Small intestine (tissue), 7 donors: ENCODE measurements around the gene ZFR2. TPM values are rescaled to one million over a fixed set of nuclear protein-coding genes. Genes with fewer than 3 reads are reported as not detected.
"Not testable (repeated sequence)": the region's sequence is repeated elsewhere in the genome, so short reads cannot be mapped to it uniquely, and the experiment has no call there.

Experiments
- DNase-seq, 2 donors: peaks; one replicate each; pipeline versions ENCODE4 v3.0.0 to v3.0.0-alpha.2; 2013
- FAIRE-seq: peaks from 2 replicates; lab custom pipeline; 2012; peaks lifted over from hg19 to GRCh38; lab: Jason Lieb, UNC
- H3K27ac ChIP-seq, 3 donors: one replicate each; pipeline ENCODE4 v1.5.1; 2013; ENCODE audit warnings: low read length in 2 of 3, mild to moderate bottlenecking in 2 of 3, control low read depth in 1 of 3, inconsistent platforms in 1 of 3, low read depth in 1 of 3, moderate library complexity in 1 of 3
- H3K27me3 ChIP-seq, 3 donors: one replicate each; pipeline ENCODE4 v1.6.1; 2013; ENCODE audit warnings: low read length in 3 of 3, inconsistent platforms in 1 of 3; ENCODE audit not compliant: control insufficient read depth in 3 of 3, insufficient read depth in 3 of 3
- H3K36me3 ChIP-seq, 3 donors: one replicate each; pipeline ENCODE4 v1.6.1; 2013; ENCODE audit warnings: low read length in 3 of 3, inconsistent platforms in 1 of 3, low read depth in 1 of 3, mild to moderate bottlenecking in 1 of 3, moderate library complexity in 1 of 3; ENCODE audit not compliant: control insufficient read depth in 3 of 3, insufficient read depth in 2 of 3
- H3K4me1 ChIP-seq, 3 donors: one replicate each; pipeline ENCODE4 v1.6.1; 2013; ENCODE audit warnings: low read length in 2 of 3, inconsistent platforms in 1 of 3, low read depth in 1 of 3, mild to moderate bottlenecking in 1 of 3, moderate library complexity in 1 of 3; ENCODE audit not compliant: control insufficient read depth in 3 of 3, insufficient read depth in 2 of 3
- H3K4me3 ChIP-seq, 3 donors: one replicate each; pipeline ENCODE4 v1.5.1; 2013; ENCODE audit warnings: low read length in 3 of 3, control low read depth in 1 of 3, inconsistent platforms in 1 of 3, low read depth in 1 of 3, mild to moderate bottlenecking in 1 of 3, moderate library complexity in 1 of 3
- H3K9me3 ChIP-seq, 2 donors: one replicate each; pipeline ENCODE4 v1.6.1; 2013; ENCODE audit warnings: low read depth in 1 of 2, low read length in 1 of 2; ENCODE audit not compliant: control insufficient read depth in 2 of 2, insufficient read depth in 1 of 2
- WGBS, 3 donors: extraction: QIAGEN DNeasy Blood & Tissue Kit; methylation state at CpG; one replicate each; pipeline ENCODE4 v1.1.7; 2013; 5-methylcytosine and 5-hydroxymethylcytosine counted together
- polyA plus RNA-seq, 4 donors: library from polyadenylated mRNA; stranded (reverse) in 3 of 4; unstranded in 1 of 4; fragments of 200-250 nt in 3 of 4; fragments of 120-200 nt in 1 of 4; gene quantifications; one replicate each; pipeline versions ENCODE4 v1.2.1 to v1.2.3, GENCODE V29; 2013
- donor health status: healthy with polysubstance abuse.
- donor health status: control.
- donor health status: control.
- donor health status: Bipolar disorder and iron deficiency.
- donor health status: healthy.

The ZFR2 gene
- polyA plus RNA-seq, 4 donors, result 0.43 to 0.75 TPM; not detected in 2

GRCh38 chr19:3882041-3882384 lies 13.2 kb upstream of the ZFR2 start:
- Histone ChIP-seq H3K27ac (no peak overlapping the region), H3K36me3 (no peaks in the 10 kb centered on the region), H3K4me3 (no peak overlapping the region), H3K4me1 (peaks cover 0 to 3% (median 0%) of the 10 kb centered on the region in 3 donors), H3K9me3 (no peaks in the 10 kb centered on the region), H3K27me3 (peaks cover 0 to 35% (median 31%) of the 10 kb centered on the region in 3 donors)
- WGBS, 3 donors, result 22 to 31% (median 25%) methylated on average over 6 of the region's 6 CpGs
- no peak for FAIRE-seq
- DNase-seq, result no peak

- no peaks in the 10 kb centered on the region for H3K36me3 ChIP-seq
Observed at GRCh38 chr19:3881272-3882040, 12.6 kb upstream of the ZFR2 start.

GRCh38 chr19:3880471-3881271 lies 11.8 kb upstream of the ZFR2 start, which contains the start of gene ATCAY:
TSS of gene ATCAY (plus strand) at chr19:3880685. CDS start at chr19:3885768, 5,083 bp downstream.
- peaks cover 0 to 35% (median 31%) of the 10 kb centered on the region in 3 donors for H3K27me3 ChIP-seq
- FAIRE-seq (no peak), DNase-seq (no peak)
- no peaks in the 10 kb centered on the region for H3K36me3 ChIP-seq
- no peaks in the 10 kb centered on the region for H3K9me3 ChIP-seq
- peak within 1 kb of the TSS in 1 of 3 donors; percentile 21 for H3K4me3 ChIP-seq
- H3K27ac ChIP-seq, result peak within 1 kb of the TSS in 1 of 3 donors; percentile 28
- 3 to 10% (median 9%) methylated on average over 49 of the region's 49 CpGs for WGBS, 3 donors
- H3K4me1 ChIP-seq, result peaks cover 0 to 3% (median 0%) of the 10 kb centered on the region in 3 donors

More at GRCh38 chr19:3881272-3882040, 12.6 kb upstream of the ZFR2 start:
- no peak for DNase-seq
- FAIRE-seq, result no peak
- Histone ChIP-seq H3K4me1 (peaks cover 0 to 3% (median 0%) of the 10 kb centered on the region in 3 donors), H3K9me3 (no peaks in the 10 kb centered on the region), H3K4me3 (peak overlapping the region in 1 of 3 donors; percentile 21), H3K27me3 (peaks cover 0 to 35% (median 31%) of the 10 kb centered on the region in 3 donors), H3K27ac (peak overlapping the region in 1 of 3 donors; percentile 28)
- 2 to 8% (median 7%) methylated on average over 27 to 30 of the region's 31 CpGs for WGBS, 3 donors

- Histone ChIP-seq H3K27ac (no peak overlapping the region), H3K27me3 (peaks cover 0 to 35% (median 31%) of the 10 kb centered on the region in 3 donors), H3K4me3 (no peak overlapping the region), H3K9me3 (no peaks in the 10 kb centered on the region), H3K36me3 (no peaks in the 10 kb centered on the region), H3K4me1 (peaks cover 0 to 3% (median 0%) of the 10 kb centered on the region in 3 donors)
- WGBS, 3 donors, result 61 to 70% (median 61%) methylated on average over 12 of the region's 12 CpGs
- FAIRE-seq (no peak), DNase-seq (no peak)
Observed at GRCh38 chr19:3879656-3880055, 10.8 kb upstream of the ZFR2 start.

GRCh38 chr19:3874695-3875094 lies 5.9 kb upstream of the ZFR2 start:
- FAIRE-seq, result not testable (repeated sequence)

GRCh38 chr19:3873151-3873550 lies 4.3 kb upstream of the ZFR2 start:
- FAIRE-seq, result no peak
- peaks cover 2 to 21% (median 16%) of the 10 kb centered on the region in 3 donors for H3K27me3 ChIP-seq
- no peak overlapping the region for H3K27ac ChIP-seq
- no peaks in the 10 kb centered on the region for H3K36me3 ChIP-seq
- H3K4me1 ChIP-seq, result no peaks in the 10 kb centered on the region
- peaks cover 0 to 8% of the 10 kb centered on the region in 2 donors for H3K9me3 ChIP-seq
- no peak for DNase-seq
- WGBS, 3 donors, result 32 to 61% (median 43%) methylated on average over 4 of the region's 4 CpGs
- H3K4me3 ChIP-seq, result no peak overlapping the region

More at GRCh38 chr19:3874695-3875094, 5.9 kb upstream of the ZFR2 start:
- not testable (repeated sequence) for H3K4me1 ChIP-seq, H3K36me3 ChIP-seq, H3K9me3 ChIP-seq, H3K27ac ChIP-seq, H3K4me3 ChIP-seq, DNase-seq
- WGBS, 3 donors, result 61 to 72% (median 70%) methylated on average over 13 of the region's 13 CpGs
- peaks cover 0 to 12% (median 10%) of the 10 kb centered on the region in 3 donors for H3K27me3 ChIP-seq

- peaks cover 3 to 37% (median 23%) of the 10 kb centered on the region in 3 donors for H3K27me3 ChIP-seq
- H3K27ac ChIP-seq, result no peak overlapping the region
- peaks cover 0 to 8% of the 10 kb centered on the region in 2 donors for H3K9me3 ChIP-seq
- no peaks in the 10 kb centered on the region for H3K4me1 ChIP-seq
- FAIRE-seq (no peak), DNase-seq (no peak)
- H3K36me3 ChIP-seq, result no peaks in the 10 kb centered on the region
- 9 to 15% (median 13%) methylated on average over 20 to 30 of the region's 30 CpGs for WGBS, 3 donors
- H3K4me3 ChIP-seq, result no peak overlapping the region
Observed at GRCh38 chr19:3867971-3868769, 668 bp downstream of the ZFR2 start.
